GM23338 (cell line): ENCODE data around the gene COPS2.

Experiments
- CREB1 ChIP-seq: fragments of 250-450 bp; sonication (Bioruptor Pico); IDR thresholded peaks from 2 replicates; pipeline ENCODE4 v1.5.0; 2020; ENCODE audit warnings: low read depth, mild to moderate bottlenecking, moderate library complexity
- EZH2 ChIP-seq: fragments of 200-600 bp; sonication (generic); IDR thresholded peaks from one replicate; pipeline ENCODE4 v1.8.0; 2017; ENCODE audit warnings: antibody characterized with exemption, mild to moderate bottlenecking, low read depth; ENCODE audit not compliant: unreplicated experiment
- EZH2phosphoT487 ChIP-seq: fragments of 200-600 bp; sonication (generic); IDR thresholded peaks from one replicate; pipeline ENCODE4 v1.8.1; 2018; ENCODE audit warnings: antibody characterized with exemption; ENCODE audit not compliant: unreplicated experiment
- JUNB ChIP-seq: IDR thresholded peaks from one replicate; pipeline ENCODE4 v1.6.1; 2016; ENCODE audit warnings: antibody characterized with exemption; ENCODE audit not compliant: unreplicated experiment
- NANOG ChIP-seq: IDR thresholded peaks from 2 replicates; pipeline ENCODE4 v1.6.1; 2016; ENCODE audit warnings: antibody characterized with exemption, borderline replicate concordance
- POLR2AphosphoS5 ChIP-seq: IDR thresholded peaks from 2 replicates; pipeline ENCODE4 v1.6.1; 2016; ENCODE audit warnings: antibody characterized with exemption, low read depth
- STAT1 ChIP-seq: IDR thresholded peaks from one replicate; pipeline ENCODE4 v1.6.1; 2016; ENCODE audit warnings: antibody characterized with exemption; ENCODE audit not compliant: unreplicated experiment
- ZNF114 ChIP-seq: fragments of 250-450 bp; sonication (Bioruptor Pico); IDR thresholded peaks from 2 replicates; pipeline ENCODE4 v1.5.0; 2020; ENCODE audit warnings: mild to moderate bottlenecking, moderate library complexity
- TF ChIP-seq, protein P1 (sequence below), 2 experiments: fragments of 200-600 bp in 1 of 2; sonication (generic) in 1 of 2; conservative IDR thresholded peaks; 2 replicates each; pipeline versions ENCODE4 v1.5.1 to v1.6.1; 2016 to 2017; ENCODE audit warnings: antibody characterized with exemption in 2 of 2, low read depth in 2 of 2, mild to moderate bottlenecking in 2 of 2, moderate library complexity in 1 of 2
- TF ChIP-seq, protein P2 (sequence below): IDR thresholded peaks from one replicate; pipeline ENCODE4 v1.6.1; 2018; ENCODE audit warnings: antibody characterized with exemption; ENCODE audit not compliant: unreplicated experiment
- TF ChIP-seq, protein P3 (sequence below): IDR thresholded peaks from 2 replicates; pipeline ENCODE4 v1.6.1; 2016; ENCODE audit warnings: antibody characterized with exemption

- no peak for TF ChIP-seq EZH2
- TF ChIP-seq, protein P1, sequence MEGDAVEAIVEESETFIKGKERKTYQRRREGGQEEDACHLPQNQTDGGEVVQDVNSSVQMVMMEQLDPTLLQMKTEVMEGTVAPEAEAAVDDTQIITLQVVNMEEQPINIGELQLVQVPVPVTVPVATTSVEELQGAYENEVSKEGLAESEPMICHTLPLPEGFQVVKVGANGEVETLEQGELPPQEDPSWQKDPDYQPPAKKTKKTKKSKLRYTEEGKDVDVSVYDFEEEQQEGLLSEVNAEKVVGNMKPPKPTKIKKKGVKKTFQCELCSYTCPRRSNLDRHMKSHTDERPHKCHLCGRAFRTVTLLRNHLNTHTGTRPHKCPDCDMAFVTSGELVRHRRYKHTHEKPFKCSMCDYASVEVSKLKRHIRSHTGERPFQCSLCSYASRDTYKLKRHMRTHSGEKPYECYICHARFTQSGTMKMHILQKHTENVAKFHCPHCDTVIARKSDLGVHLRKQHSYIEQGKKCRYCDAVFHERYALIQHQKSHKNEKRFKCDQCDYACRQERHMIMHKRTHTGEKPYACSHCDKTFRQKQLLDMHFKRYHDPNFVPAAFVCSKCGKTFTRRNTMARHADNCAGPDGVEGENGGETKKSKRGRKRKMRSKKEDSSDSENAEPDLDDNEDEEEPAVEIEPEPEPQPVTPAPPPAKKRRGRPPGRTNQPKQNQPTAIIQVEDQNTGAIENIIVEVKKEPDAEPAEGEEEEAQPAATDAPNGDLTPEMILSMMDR (conservative IDR thresholded peaks at IDR 0.05; ENCODE audit: low read depth in 2 of 2): no peak
- no peak for TF ChIP-seq POLR2AphosphoS5
- TF ChIP-seq EZH2phosphoT487: no peak
- TF ChIP-seq, protein P2, sequence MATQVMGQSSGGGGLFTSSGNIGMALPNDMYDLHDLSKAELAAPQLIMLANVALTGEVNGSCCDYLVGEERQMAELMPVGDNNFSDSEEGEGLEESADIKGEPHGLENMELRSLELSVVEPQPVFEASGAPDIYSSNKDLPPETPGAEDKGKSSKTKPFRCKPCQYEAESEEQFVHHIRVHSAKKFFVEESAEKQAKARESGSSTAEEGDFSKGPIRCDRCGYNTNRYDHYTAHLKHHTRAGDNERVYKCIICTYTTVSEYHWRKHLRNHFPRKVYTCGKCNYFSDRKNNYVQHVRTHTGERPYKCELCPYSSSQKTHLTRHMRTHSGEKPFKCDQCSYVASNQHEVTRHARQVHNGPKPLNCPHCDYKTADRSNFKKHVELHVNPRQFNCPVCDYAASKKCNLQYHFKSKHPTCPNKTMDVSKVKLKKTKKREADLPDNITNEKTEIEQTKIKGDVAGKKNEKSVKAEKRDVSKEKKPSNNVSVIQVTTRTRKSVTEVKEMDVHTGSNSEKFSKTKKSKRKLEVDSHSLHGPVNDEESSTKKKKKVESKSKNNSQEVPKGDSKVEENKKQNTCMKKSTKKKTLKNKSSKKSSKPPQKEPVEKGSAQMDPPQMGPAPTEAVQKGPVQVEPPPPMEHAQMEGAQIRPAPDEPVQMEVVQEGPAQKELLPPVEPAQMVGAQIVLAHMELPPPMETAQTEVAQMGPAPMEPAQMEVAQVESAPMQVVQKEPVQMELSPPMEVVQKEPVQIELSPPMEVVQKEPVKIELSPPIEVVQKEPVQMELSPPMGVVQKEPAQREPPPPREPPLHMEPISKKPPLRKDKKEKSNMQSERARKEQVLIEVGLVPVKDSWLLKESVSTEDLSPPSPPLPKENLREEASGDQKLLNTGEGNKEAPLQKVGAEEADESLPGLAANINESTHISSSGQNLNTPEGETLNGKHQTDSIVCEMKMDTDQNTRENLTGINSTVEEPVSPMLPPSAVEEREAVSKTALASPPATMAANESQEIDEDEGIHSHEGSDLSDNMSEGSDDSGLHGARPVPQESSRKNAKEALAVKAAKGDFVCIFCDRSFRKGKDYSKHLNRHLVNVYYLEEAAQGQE: no peak
- no peak for TF ChIP-seq NANOG
- no peak for TF ChIP-seq STAT1
- TF ChIP-seq JUNB: no peak
- no peak for TF ChIP-seq CREB1 (CRISPR knock-in tag)
- TF ChIP-seq, protein P3, sequence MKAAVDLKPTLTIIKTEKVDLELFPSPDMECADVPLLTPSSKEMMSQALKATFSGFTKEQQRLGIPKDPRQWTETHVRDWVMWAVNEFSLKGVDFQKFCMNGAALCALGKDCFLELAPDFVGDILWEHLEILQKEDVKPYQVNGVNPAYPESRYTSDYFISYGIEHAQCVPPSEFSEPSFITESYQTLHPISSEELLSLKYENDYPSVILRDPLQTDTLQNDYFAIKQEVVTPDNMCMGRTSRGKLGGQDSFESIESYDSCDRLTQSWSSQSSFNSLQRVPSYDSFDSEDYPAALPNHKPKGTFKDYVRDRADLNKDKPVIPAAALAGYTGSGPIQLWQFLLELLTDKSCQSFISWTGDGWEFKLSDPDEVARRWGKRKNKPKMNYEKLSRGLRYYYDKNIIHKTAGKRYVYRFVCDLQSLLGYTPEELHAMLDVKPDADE: no peak
- TF ChIP-seq ZNF114 (CRISPR knock-in tag): no peak
Measured at GRCh38 chr15:49110158-49110944, 45.0 kb downstream of the COPS2 start.
